ENCODE results near the gene CFP.

The CFP gene

GRCh38 chrX:47597222-47597621, 32.5 kb downstream of the CFP start:
- no peak for DNase-seq

GRCh38 chrX:47596256-47596655, 33.5 kb downstream of the CFP start:
- peak; percentile 6 for DNase-seq

- peak; percentile 63 for DNase-seq
Observed at GRCh38 chrX:47595716-47596251, 33.9 kb downstream of the CFP start.

- no peak for DNase-seq
Observed at GRCh38 chrX:47593522-47593921, 36.2 kb downstream of the CFP start.

GRCh38 chrX:47590984-47591383, 38.7 kb downstream of the CFP start:
- DNase-seq: no peak

GRCh38 chrX:47587906-47588735, 41.6 kb downstream of the CFP start:
- no peak for DNase-seq

- no peak for DNase-seq
Observed at GRCh38 chrX:47587091-47587891, 42.4 kb downstream of the CFP start.

GRCh38 chrX:47586043-47586787, 43.5 kb downstream of the CFP start:
- DNase-seq: no peak

- no peak for DNase-seq
Observed at GRCh38 chrX:47585273-47585672, 44.5 kb downstream of the CFP start.

- DNase-seq: no peak
Observed at GRCh38 chrX:47584714-47585113, 45.0 kb downstream of the CFP start.

- DNase-seq: no peak
Observed at GRCh38 chrX:47583240-47583861, 46.4 kb downstream of the CFP start.

GRCh38 chrX:47581731-47582647, 47.7 kb downstream of the CFP start, which contains the start of gene TIMP1:
TIMP1 (plus strand) TSS chrX:47582436; CDS start chrX:47583416, 980 bp downstream.
- peak; percentile 87 for DNase-seq

GRCh38 chrX:47579537-47579936, 50.2 kb downstream of the CFP start:
- peak; percentile 59 for DNase-seq

GRCh38 chrX:47578692-47579091, 51.0 kb downstream of the CFP start:
- DNase-seq: no peak

- no peak for DNase-seq
Observed at GRCh38 chrX:47577901-47578300, 51.8 kb downstream of the CFP start.

- DNase-seq: no peak
Observed at GRCh38 chrX:47577424-47577823, 52.3 kb downstream of the CFP start.

GRCh38 chrX:47576021-47576898, 53.5 kb downstream of the CFP start:
- no peak for DNase-seq

- no peak for DNase-seq
Observed at GRCh38 chrX:47574547-47575301, 55.0 kb downstream of the CFP start.

GRCh38 chrX:47574076-47574546, 55.6 kb downstream of the CFP start:
- DNase-seq: no peak

Data from NCI-H226 (cell line).